H54 (cell line): ENCODE measurements around the gene PARD6G.

ENCODE experiments used
- DNase-seq: peaks from one replicate; pipeline ENCODE4 v3.0.0; 2011; ENCODE audit warnings: low spot score, mixed read lengths; ENCODE audit not compliant: insufficient read length
- FAIRE-seq: peaks from 3 replicates; lab custom pipeline; 2011; peaks lifted over from hg19 to GRCh38; lab: Jason Lieb, UNC
- POLR2A ChIP-seq: IDR thresholded peaks from 2 replicates; pipeline ENCODE4 v1.6.1; 2011; ENCODE audit warnings: low read depth, mild to moderate bottlenecking, low read length

PARD6G gene

GRCh38 chr18:80157708-80158343 lies 89.5 kb downstream of the PARD6G start:
- DNase-seq (no peak), FAIRE-seq (no peak)
- TF ChIP-seq POLR2A = no peak

GRCh38 chr18:80154293-80154692 lies 93.0 kb downstream of the PARD6G start:
- no peak for DNase-seq
- no peak for FAIRE-seq
- no peak for TF ChIP-seq POLR2A

GRCh38 chr18:80149667-80150066 lies 97.6 kb downstream of the PARD6G start:
- no peak for TF ChIP-seq POLR2A
- FAIRE-seq = no peak
- DNase-seq = no peak

GRCh38 chr18:80148326-80149199 lies 98.8 kb downstream of the PARD6G start:
- TF ChIP-seq POLR2A = no peak
- FAIRE-seq (no peak), DNase-seq (no peak)

GRCh38 chr18:80147418-80148325 lies 99.6 kb downstream of the PARD6G start:
- no peak for DNase-seq
- FAIRE-seq = no peak
- TF ChIP-seq POLR2A = peak; percentile 61

GRCh38 chr18:80147037-80147417 lies 100.3 kb downstream of the PARD6G start:
- no peak for TF ChIP-seq POLR2A
- DNase-seq (no peak), FAIRE-seq (no peak)

GRCh38 chr18:80145196-80145804 lies 102.0 kb downstream of the PARD6G start:
- DNase-seq (no peak), FAIRE-seq (no peak)
- no peak for TF ChIP-seq POLR2A

GRCh38 chr18:80143881-80144280 lies 103.4 kb downstream of the PARD6G start:
- no peak for TF ChIP-seq POLR2A
- no peak for FAIRE-seq
- DNase-seq = no peak

- DNase-seq (no peak), FAIRE-seq (no peak)
Measured at GRCh38 chr18:80140455-80140985, 106.8 kb downstream of the PARD6G start.

GRCh38 chr18:80137976-80138375 lies 109.3 kb downstream of the PARD6G start:
- DNase-seq = no peak
- no peak for FAIRE-seq
- no peak for TF ChIP-seq POLR2A

More at GRCh38 chr18:80140455-80140985, 106.8 kb downstream of the PARD6G start:
- no peak for TF ChIP-seq POLR2A

GRCh38 chr18:80137137-80137536 lies 110.2 kb downstream of the PARD6G start:
- DNase-seq = no peak
- no peak for TF ChIP-seq POLR2A
- FAIRE-seq = no peak

- no peak for TF ChIP-seq POLR2A
- no peak for DNase-seq
Measured at GRCh38 chr18:80136679-80137078, 110.6 kb downstream of the PARD6G start.

GRCh38 chr18:80135136-80135535 lies 112.2 kb downstream of the PARD6G start:
- DNase-seq = no peak
- no peak for TF ChIP-seq POLR2A
- no peak for FAIRE-seq

More at GRCh38 chr18:80136679-80137078, 110.6 kb downstream of the PARD6G start:
- no peak for FAIRE-seq
